HCT116 (cell line): ENCODE results near the gene GIT2. TPM values are rescaled to one million over a fixed set of nuclear protein-coding genes. Genes with fewer than 3 reads are reported as not detected.
"Not testable (repeated sequence)": the region's sequence is repeated elsewhere in the genome, so short reads cannot be mapped to it uniquely, and the experiment has no call there.

ENCODE experiments used
- ATAC-seq: fragments of 200-7000 bp; cut with Tn5 transposase; 2 replicates; pipeline ENCODE4 v1.9.1; 2020; ENCODE audit warnings: mild to moderate bottlenecking, moderate library complexity
- BruUV-seq: library from RNA; stranded (reverse); fragments of 400-500 nt; replicated peaks from 2 replicates; lab custom pipeline; 2021; lab: Mats Ljungman, UMichigan
- CTCF ChIA-PET: fragments of 300-600 bp; sonication (Branson Sonifier 250); formaldehyde crosslinking; loops from one replicate; lab custom pipeline; 2021; ENCODE audit warnings: antibody characterized with exemption; lab: Charles Lee
- POLR2A ChIA-PET: fragments of 300-600, 350-600 bp; sonication (Branson Sonifier 250); formaldehyde crosslinking; loops from one replicate; lab custom pipeline; 2021; ENCODE audit warnings: antibody characterized with exemption; lab: Charles Lee
- RAD21 ChIA-PET, 2 experiments: fragments of 300-600 bp; sonication (Branson Sonifier 250); formaldehyde crosslinking; loops; one replicate each; lab custom pipeline; 2023; ENCODE audit warnings: low total read pairs in 2 of 2; ENCODE audit not compliant: uncharacterized antibody in 2 of 2, unreplicated experiment in 2 of 2, low non-redundant PET in 1 of 2; lab: Charles Lee
- DNase-seq: peaks from one replicate; pipeline ENCODE4 v3.0.0-alpha.2; 2010; ENCODE audit warnings: low read depth, low spot score
- H2AFZ ChIP-seq: fragments of 200-600 bp; shearing (Covaris generic), sonication (generic); 2 replicates; pipeline ENCODE4 v1.6.1; 2017; ENCODE audit warnings: low read depth, mixed run types, mixed read lengths, antibody characterized with exemption, low read length; ENCODE audit not compliant: poor library complexity, severe bottlenecking
- H3K27ac ChIP-seq: 2 replicates; pipeline ENCODE4 v1.5.1; 2012; ENCODE audit warnings: low read depth, low read length
- H3K27me3 ChIP-seq: fragments of 200-600 bp; sonication (generic); 2 replicates; pipeline ENCODE4 v1.6.1; 2016; ENCODE audit warnings: mixed run types, low read length, mixed read lengths; ENCODE audit not compliant: insufficient read depth
- H3K36me3 ChIP-seq, 2 experiments: fragments of 200-500 bp in 1 of 2; fragments of 200-600 bp in 1 of 2; sonication (Bioruptor generic) in 1 of 2; sonication (generic) in 1 of 2; 2 replicates each; pipeline versions ENCODE4 v1.5.1 to v1.6.1; 2014 to 2016; ENCODE audit warnings: low read length in 2 of 2, inconsistent platforms in 1 of 2, mixed read lengths in 1 of 2, mixed run types in 1 of 2; ENCODE audit not compliant: insufficient read depth in 2 of 2, control insufficient read depth in 1 of 2
- H3K4me1 ChIP-seq, 2 experiments: fragments of 200-600 bp in 1 of 2; sonication (generic) in 1 of 2; 2 replicates each; pipeline versions ENCODE4 v1.5.1 to v1.6.1; 2012 to 2017; ENCODE audit warnings: low read length in 2 of 2, inconsistent platforms in 1 of 2, mild to moderate bottlenecking in 1 of 2, mixed read lengths in 1 of 2, mixed run types in 1 of 2, moderate library complexity in 1 of 2; ENCODE audit not compliant: insufficient read depth in 2 of 2, control insufficient read depth in 1 of 2
- H3K4me2 ChIP-seq: fragments of 200-600 bp; sonication (generic); 2 replicates; pipeline ENCODE4 v1.6.1; 2017; ENCODE audit warnings: mixed run types, low read length, mixed read lengths
- H3K4me3 ChIP-seq, 2 experiments: fragments of 200-600 bp in 1 of 2; sonication (generic) in 1 of 2; replicated peaks in 1 of 2; 2 replicates each; pipeline ENCODE4 v1.5.1; 2011 to 2016; ENCODE audit warnings: low read length in 2 of 2, control low read depth in 1 of 2, low read depth in 1 of 2, mild to moderate bottlenecking in 1 of 2, mixed read lengths in 1 of 2, mixed run types in 1 of 2
- H3K79me2 ChIP-seq: fragments of 200-600 bp; sonication (generic); 2 replicates; pipeline ENCODE4 v1.6.1; 2017; ENCODE audit warnings: mild to moderate bottlenecking, mixed run types, low read length, moderate library complexity, mixed read lengths; ENCODE audit not compliant: insufficient read depth
- H3K9ac ChIP-seq: fragments of 200-600 bp; sonication (generic); 2 replicates; pipeline ENCODE4 v1.6.1; 2016; ENCODE audit warnings: low read length, mixed read lengths
- H3K9me2 ChIP-seq: fragments of 200-600 bp; sonication (generic), shearing (Covaris generic); 2 replicates; pipeline ENCODE4 v1.6.1; 2017; ENCODE audit warnings: mixed run types, mild to moderate bottlenecking, moderate library complexity; ENCODE audit not compliant: insufficient read depth
- H3K9me3 ChIP-seq, 2 experiments: fragments of 200-500 bp in 1 of 2; fragments of 200-600 bp in 1 of 2; sonication (Bioruptor generic) in 1 of 2; sonication (generic) in 1 of 2; 2 replicates each; pipeline ENCODE4 v1.6.1; 2014 to 2017; ENCODE audit warnings: low read length in 2 of 2, mixed read lengths in 2 of 2, inconsistent platforms in 1 of 2, low read depth in 1 of 2, mild to moderate bottlenecking in 1 of 2, mixed run types in 1 of 2, moderate library complexity in 1 of 2; ENCODE audit not compliant: control insufficient read depth in 1 of 2, insufficient read depth in 1 of 2
- H4K20me1 ChIP-seq: fragments of 200-600 bp; sonication (generic), shearing (Covaris generic); 2 replicates; pipeline ENCODE4 v1.6.1; 2017; ENCODE audit warnings: mixed run types, mild to moderate bottlenecking, moderate library complexity; ENCODE audit not compliant: insufficient read depth
- ATF3 ChIP-seq: IDR thresholded peaks from 2 replicates; pipeline ENCODE4 v1.6.1; 2012
- POLR2A ChIP-seq: IDR thresholded peaks from 2 replicates; pipeline ENCODE4 v1.7.0; 2011; ENCODE audit warnings: borderline replicate concordance; ENCODE audit not compliant: insufficient read depth, insufficient read length; ENCODE audit errors: extremely low read depth
- intact Hi-C: fragments of 100-400 bp; cut with micrococcal nuclease; formaldehyde crosslinking; loops from 2 replicates; pipeline ENCODE4 v1.10.0; 2022
- total RNA-seq: library from RNA; stranded (reverse); gene quantifications from one replicate; pipeline ENCODE4 v1.2.1, GENCODE V29; 2021; ENCODE audit not compliant: unreplicated experiment

GIT2 gene
- total RNA-seq, 1 experiment from 2014 or later, result 21.5 TPM

GRCh38 chr12:109892165-109892715 lies 103.9 kb downstream of the GIT2 start:
- H3K4me1 ChIP-seq, result peaks cover 6 to 21% of the 10 kb centered on the region in 2 experiments; a peak in 3 of 4 replicates
- intact Hi-C loops, result no loop called here
- no peaks in the 10 kb centered on the region for H3K27me3 ChIP-seq
- no peaks in the 10 kb centered on the region for H3K9me2 ChIP-seq
- no peak for TF ChIP-seq POLR2A
- no peak for TF ChIP-seq ATF3
- no peaks in the 10 kb centered on the region for H4K20me1 ChIP-seq
- H3K9ac ChIP-seq, result no peak overlapping the region
- CTCF ChIA-PET, result interaction anchor here (0.9 kb wide), 1 partner anchor 47 kb away, joined by 3 read pairs; no protein-coding TSS in a partner anchor
- POLR2A ChIA-PET, result no interaction called here
- H3K27ac ChIP-seq, result no peak overlapping the region
- no peaks in the 10 kb centered on the region for H3K9me3 ChIP-seq
- no peaks in the 10 kb centered on the region for H3K79me2 ChIP-seq
- no peaks in the 10 kb centered on the region for H3K36me3 ChIP-seq
- ATAC-seq (no peak), DNase-seq (no peak)
- BruUV-seq, result no TSS peak
- RAD21 ChIA-PET, result no interaction called here
- no peak overlapping the region for H2AFZ ChIP-seq
- H3K4me3 ChIP-seq, result no peak overlapping the region
- no peak overlapping the region for H3K4me2 ChIP-seq

GRCh38 chr12:109891731-109892130 lies 104.4 kb downstream of the GIT2 start:
- RAD21 ChIA-PET, H3K9me3 ChIP-seq, POLR2A ChIA-PET, H3K79me2 ChIP-seq, H3K27ac ChIP-seq, H2AFZ ChIP-seq, H4K20me1 ChIP-seq, ATAC-seq, H3K9me2 ChIP-seq, H3K9ac ChIP-seq, H3K27me3 ChIP-seq, DNase-seq, H3K4me3 ChIP-seq, H3K36me3 ChIP-seq, BruUV-seq, intact Hi-C loops, H3K4me2 ChIP-seq: not testable (repeated sequence)
- H3K4me1 ChIP-seq, result peaks cover 6 to 21% of the 10 kb centered on the region in 2 experiments; a peak in 3 of 4 replicates
- CTCF ChIA-PET, result interaction anchor here (0.9 kb wide), 1 partner anchor 47 kb away, joined by 3 read pairs; no protein-coding TSS in a partner anchor
